Uterus (tissue), 2 donors: ENCODE data around the gene P2RY8.

ENCODE experiments used
- POLR2A ChIP-seq, 2 donors: fragments of 450-650 bp; IDR thresholded peaks; one replicate each; pipeline ENCODE4 v1.6.1; 2016; ENCODE audit warnings: antibody characterized with exemption in 2 of 2, mild to moderate bottlenecking in 1 of 2, moderate library complexity in 1 of 2
- TF ChIP-seq, protein P1 (sequence below), 4 experiments: fragments of 200-600 bp in 2 of 4; fragments of 450-650 bp in 2 of 4; sonication (generic) in 2 of 4; IDR thresholded peaks; one replicate each; pipeline ENCODE4 v1.5.1; 2016 to 2019; ENCODE audit warnings: antibody characterized with exemption in 4 of 4, mild to moderate bottlenecking in 2 of 4, moderate library complexity in 1 of 4

DNA sequence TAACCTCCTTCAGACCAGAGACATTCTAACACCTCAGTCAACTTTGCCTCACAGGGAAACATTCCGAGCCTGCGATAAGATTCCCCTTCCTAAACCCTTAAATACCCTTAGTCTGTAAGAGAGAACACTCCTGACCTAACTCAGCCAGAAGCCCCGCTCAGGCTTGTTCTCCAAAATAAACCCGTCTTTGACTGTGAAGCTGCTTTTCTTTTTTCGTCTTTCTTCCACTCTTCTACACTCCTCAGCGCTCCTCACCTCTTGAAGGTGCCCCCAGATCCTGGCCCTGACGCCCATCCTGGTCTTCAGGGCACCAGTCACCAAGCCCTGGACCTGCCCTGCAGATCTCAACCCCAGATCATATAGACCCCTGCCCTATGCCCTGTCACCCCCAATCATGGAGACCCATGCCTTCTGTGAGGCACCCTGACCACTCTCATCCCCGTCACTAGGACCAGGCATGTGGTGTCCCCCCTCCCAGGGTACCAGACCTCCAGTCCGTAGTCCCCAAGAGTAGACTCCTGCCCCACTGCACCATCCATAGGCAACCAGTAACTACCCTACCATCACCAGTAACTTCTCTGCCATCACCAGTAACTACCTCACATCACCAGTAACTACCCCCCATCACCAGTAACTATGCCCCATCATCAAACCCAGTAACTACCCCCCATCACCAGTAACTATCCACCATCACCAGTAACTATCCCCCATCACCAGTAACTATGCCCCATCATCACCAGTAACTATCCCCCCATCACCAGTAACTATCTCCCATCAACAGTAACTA, 87.8 kb downstream of the P2RY8 start:
- TF ChIP-seq, protein P1, sequence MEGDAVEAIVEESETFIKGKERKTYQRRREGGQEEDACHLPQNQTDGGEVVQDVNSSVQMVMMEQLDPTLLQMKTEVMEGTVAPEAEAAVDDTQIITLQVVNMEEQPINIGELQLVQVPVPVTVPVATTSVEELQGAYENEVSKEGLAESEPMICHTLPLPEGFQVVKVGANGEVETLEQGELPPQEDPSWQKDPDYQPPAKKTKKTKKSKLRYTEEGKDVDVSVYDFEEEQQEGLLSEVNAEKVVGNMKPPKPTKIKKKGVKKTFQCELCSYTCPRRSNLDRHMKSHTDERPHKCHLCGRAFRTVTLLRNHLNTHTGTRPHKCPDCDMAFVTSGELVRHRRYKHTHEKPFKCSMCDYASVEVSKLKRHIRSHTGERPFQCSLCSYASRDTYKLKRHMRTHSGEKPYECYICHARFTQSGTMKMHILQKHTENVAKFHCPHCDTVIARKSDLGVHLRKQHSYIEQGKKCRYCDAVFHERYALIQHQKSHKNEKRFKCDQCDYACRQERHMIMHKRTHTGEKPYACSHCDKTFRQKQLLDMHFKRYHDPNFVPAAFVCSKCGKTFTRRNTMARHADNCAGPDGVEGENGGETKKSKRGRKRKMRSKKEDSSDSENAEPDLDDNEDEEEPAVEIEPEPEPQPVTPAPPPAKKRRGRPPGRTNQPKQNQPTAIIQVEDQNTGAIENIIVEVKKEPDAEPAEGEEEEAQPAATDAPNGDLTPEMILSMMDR (IDR thresholded peaks at IDR 0.05): no peak
- no peak for TF ChIP-seq POLR2A (IDR thresholded peaks at IDR 0.05)
